H1 (cell line): Measurements from ENCODE around the gene MYOM3. TPM values are rescaled to one million over a fixed set of nuclear protein-coding genes. Genes with fewer than 3 reads are reported as not detected.

Experiments
- CTCF ChIA-PET: fragments of 300-600 bp; sonication (Branson Sonifier 250); formaldehyde crosslinking; loops from one replicate; lab custom pipeline; 2021; ENCODE audit not compliant: partially characterized antibody; lab: Charles Lee
- POLR2A ChIA-PET: fragments of 300-600 bp; sonication (Branson Sonifier 250); formaldehyde crosslinking; loops from one replicate; lab custom pipeline; 2021; ENCODE audit warnings: inconsistent platforms; ENCODE audit not compliant: partially characterized antibody; lab: Charles Lee
- DNase-seq, 2 experiments: peaks; one replicate each; pipeline versions ENCODE4 v3.0.0 to v3.0.0-alpha.2; 2010 to 2022; ENCODE audit warnings: low spot score in 2 of 2, low read depth in 1 of 2, mixed read lengths in 1 of 2
- FAIRE-seq: peaks from 2 replicates; lab custom pipeline; 2011; peaks lifted over from hg19 to GRCh38; lab: Jason Lieb, UNC
- H2AFZ ChIP-seq: 2 replicates; pipeline ENCODE4 v1.8.1; 2012; ENCODE audit warnings: low read length, inconsistent platforms
- H2AK5ac ChIP-seq: 2 replicates; pipeline ENCODE4 v1.6.1; 2013; ENCODE audit warnings: low read depth, low read length
- H2BK120ac ChIP-seq: replicated peaks from 2 replicates; pipeline ENCODE3; 2013; ENCODE audit warnings: low read depth, low read length, inconsistent platforms
- H2BK12ac ChIP-seq: 2 replicates; pipeline ENCODE4 v1.6.1; 2013; ENCODE audit warnings: low read depth, low read length
- H2BK15ac ChIP-seq: 2 replicates; pipeline ENCODE4 v1.6.1; 2013; ENCODE audit warnings: low read length
- H2BK20ac ChIP-seq: 2 replicates; pipeline ENCODE4 v1.6.1; 2013; ENCODE audit warnings: low read length
- H2BK5ac ChIP-seq: 2 replicates; pipeline ENCODE4 v1.6.1; 2013; ENCODE audit warnings: low read depth, low read length
- H3K14ac ChIP-seq: 2 replicates; pipeline ENCODE4 v1.6.1; 2013; ENCODE audit warnings: inconsistent platforms; ENCODE audit not compliant: insufficient read length
- H3K18ac ChIP-seq: 2 replicates; pipeline ENCODE4 v1.6.1; 2013; ENCODE audit warnings: low read length; ENCODE audit errors: extremely low read depth
- H3K23ac ChIP-seq: 2 replicates; pipeline ENCODE4 v1.6.1; 2013; ENCODE audit warnings: inconsistent platforms; ENCODE audit not compliant: insufficient read length
- H3K23me2 ChIP-seq: 2 replicates; pipeline ENCODE4 v1.6.1; 2013; ENCODE audit warnings: low read depth, low read length
- H3K27ac ChIP-seq: 2 replicates; pipeline ENCODE4 v1.6.1; 2011; ENCODE audit warnings: low read depth, low read length, inconsistent platforms
- H3K27me3 ChIP-seq, 4 experiments: replicated peaks in 1 of 4; 1 replicate in 1 of 4; 2 replicates in 3 of 4; pipeline versions ENCODE4 v1.6.1 to v1.8.1; 2011 to 2013; ENCODE audit warnings: low read length in 3 of 4, mild to moderate bottlenecking in 3 of 4, inconsistent platforms in 2 of 4, mixed read lengths in 2 of 4, moderate library complexity in 1 of 4; ENCODE audit not compliant: control insufficient read depth in 3 of 4, insufficient read depth in 3 of 4; ENCODE audit errors: extremely low read depth in 1 of 4
- H3K36me3 ChIP-seq, 4 experiments: 2 replicates each; pipeline versions ENCODE4 v1.6.1 to v1.8.1; 2011 to 2013; ENCODE audit warnings: mild to moderate bottlenecking in 4 of 4, low read length in 3 of 4, moderate library complexity in 2 of 4, control low read depth in 1 of 4, inconsistent platforms in 1 of 4; ENCODE audit not compliant: insufficient read depth in 4 of 4, control insufficient read depth in 2 of 4
- H3K4ac ChIP-seq: replicated peaks from 2 replicates; pipeline ENCODE3; 2013; ENCODE audit warnings: low read length, low read depth, mixed read lengths, inconsistent platforms; ENCODE audit not compliant: insufficient read length
- H3K4me1 ChIP-seq, 4 experiments: replicated peaks in 1 of 4; 1 replicate in 1 of 4; 2 replicates in 3 of 4; pipeline versions ENCODE4 v1.6.1 to v1.8.1; 2011 to 2013; ENCODE audit warnings: low read length in 3 of 4, inconsistent platforms in 2 of 4, mixed read lengths in 1 of 4; ENCODE audit not compliant: insufficient read depth in 4 of 4, control insufficient read depth in 3 of 4
- H3K4me2 ChIP-seq, 2 experiments: 2 replicates each; pipeline versions ENCODE4 v1.6.1 to v1.8.1; 2011 to 2013; ENCODE audit warnings: low read depth in 2 of 2, low read length in 2 of 2, control low read depth in 1 of 2, inconsistent platforms in 1 of 2, mild to moderate bottlenecking in 1 of 2; ENCODE audit not compliant: insufficient read depth in 1 of 2
- H3K4me3 ChIP-seq, 4 experiments: fragments of 200-600, 300-600 bp in 1 of 4; sonication (generic), shearing (Covaris generic), sonication (Bioruptor Twin) in 1 of 4; 2 replicates each; pipeline versions ENCODE4 v1.5.1 to v1.8.1; 2011 to 2016; ENCODE audit warnings: low read length in 4 of 4, low read depth in 3 of 4, control low read depth in 2 of 4, inconsistent platforms in 2 of 4, mild to moderate bottlenecking in 2 of 4, mixed read lengths in 1 of 4, moderate library complexity in 1 of 4; ENCODE audit not compliant: insufficient read depth in 2 of 4; ENCODE audit errors: extremely low read depth in 1 of 4
- H3K56ac ChIP-seq: replicated peaks from 2 replicates; pipeline ENCODE3; 2013; ENCODE audit warnings: low read depth, mild to moderate bottlenecking, mixed read lengths, low read length, inconsistent platforms; ENCODE audit not compliant: insufficient read length
- H3K79me1 ChIP-seq: 2 replicates; pipeline ENCODE4 v1.6.1; 2013; ENCODE audit warnings: low read depth, low read length, control low read depth
- H3K79me2 ChIP-seq, 2 experiments: 2 replicates each; pipeline versions ENCODE4 v1.6.1 to v1.8.1; 2012 to 2013; ENCODE audit warnings: low read length in 2 of 2, mild to moderate bottlenecking in 2 of 2, inconsistent platforms in 1 of 2; ENCODE audit not compliant: insufficient read depth in 2 of 2, control insufficient read depth in 1 of 2
- H3K9ac ChIP-seq, 4 experiments: replicated peaks in 1 of 4; 1 replicate in 1 of 4; 2 replicates in 3 of 4; pipeline versions ENCODE4 v1.6.1 to v1.8.1; 2011 to 2013; ENCODE audit warnings: low read depth in 3 of 4, low read length in 3 of 4, control low read depth in 2 of 4, mild to moderate bottlenecking in 2 of 4, moderate library complexity in 2 of 4, inconsistent platforms in 1 of 4; ENCODE audit errors: extremely low read depth in 1 of 4
- H3K9me3 ChIP-seq, 2 experiments: 2 replicates each; pipeline versions ENCODE4 v1.6.1 to v1.8.1; 2012 to 2013; ENCODE audit warnings: mild to moderate bottlenecking in 2 of 2, moderate library complexity in 2 of 2, control low read depth in 1 of 2, inconsistent platforms in 1 of 2, low read depth in 1 of 2, low read length in 1 of 2, mixed read lengths in 1 of 2; ENCODE audit not compliant: insufficient read depth in 2 of 2
- H4K20me1 ChIP-seq, 2 experiments: replicated peaks in 1 of 2; 2 replicates each; pipeline versions ENCODE3 to v1.8.1; 2011 to 2013; ENCODE audit warnings: inconsistent platforms in 2 of 2, low read length in 2 of 2, mild to moderate bottlenecking in 1 of 2; ENCODE audit not compliant: insufficient read depth in 2 of 2, control insufficient read depth in 1 of 2
- H4K5ac ChIP-seq: 2 replicates; pipeline ENCODE4 v1.6.1; 2013; ENCODE audit warnings: low read length, low read depth, mixed read lengths, inconsistent platforms; ENCODE audit not compliant: insufficient read length
- H4K8ac ChIP-seq: 2 replicates; pipeline ENCODE4 v1.8.0; 2013; ENCODE audit warnings: mild to moderate bottlenecking, moderate library complexity, low read length, inconsistent platforms; ENCODE audit not compliant: insufficient read depth; ENCODE audit errors: extremely low read depth
- H4K91ac ChIP-seq: replicated peaks from 2 replicates; pipeline ENCODE3; 2013; ENCODE audit warnings: low read length, mixed read lengths, inconsistent platforms; ENCODE audit not compliant: insufficient read length
- CBX8 ChIP-seq: fragments of 300-800, 300-1000 bp; sonication (generic); IDR thresholded peaks from 2 replicates; pipeline ENCODE4 v1.7.1; 2016; ENCODE audit warnings: low read depth, low read length, borderline replicate concordance
- CHD1 ChIP-seq: IDR thresholded peaks from 2 replicates; pipeline ENCODE4 v1.6.1; 2012; ENCODE audit warnings: low read depth, low read length, improper control_type of control experiment
- EP300 ChIP-seq, 2 experiments: IDR thresholded peaks; 1 replicate in 1 of 2; 2 replicates in 1 of 2; pipeline ENCODE4 v1.6.1; 2011 to 2012; ENCODE audit warnings: low read depth in 2 of 2, low read length in 2 of 2, mild to moderate bottlenecking in 2 of 2, borderline replicate concordance in 1 of 2, inconsistent platforms in 1 of 2, moderate library complexity in 1 of 2
- JUND ChIP-seq: IDR thresholded peaks from 2 replicates; pipeline ENCODE4 v1.6.1; 2011; ENCODE audit warnings: mild to moderate bottlenecking, improper control_type of control experiment, low read length
- KDM1A ChIP-seq: fragments of 200-600, 300-600 bp; sonication (generic); IDR thresholded peaks from 2 replicates; pipeline ENCODE4 v1.7.1; 2016; ENCODE audit warnings: mild to moderate bottlenecking, low read length, borderline replicate concordance
- SAP30 ChIP-seq: fragments of 300-600 bp; sonication (generic); IDR thresholded peaks from 2 replicates; pipeline ENCODE4 v1.7.1; 2012; ENCODE audit warnings: low read length, moderate library complexity, mild to moderate bottlenecking, inconsistent platforms; ENCODE audit not compliant: insufficient read depth, insufficient replicate concordance
- SIX5 ChIP-seq: IDR thresholded peaks from 2 replicates; pipeline ENCODE4 v1.6.1; 2011; ENCODE audit warnings: mild to moderate bottlenecking, low read depth, low read length
- SP2 ChIP-seq: IDR thresholded peaks from 2 replicates; pipeline ENCODE4 v1.6.1; 2012; ENCODE audit warnings: mild to moderate bottlenecking, low read length, inconsistent platforms
- SUZ12 ChIP-seq: fragments of 200-600 bp; sonication (generic); IDR thresholded peaks from 2 replicates; pipeline ENCODE4 v1.6.1; 2012; ENCODE audit warnings: mild to moderate bottlenecking, inconsistent platforms, low read length, moderate library complexity, mixed read lengths
- WGBS, 2 experiments: shearing (Covaris generic) in 1 of 2; methylation state at CpG; one replicate each; pipeline versions ENCODE4 v1.1.6 to v1.1.7; 2013 to 2015; ENCODE audit warnings: low lambda C conversion rate in 2 of 2, mixed read lengths in 2 of 2, inconsistent platforms in 1 of 2, low coverage in 1 of 2, missing lambda C conversion rate in 1 of 2; ENCODE audit not compliant: insufficient replicate concordance in 2 of 2, insufficient coverage in 1 of 2, insufficient read length in 1 of 2; ENCODE audit errors: extremely low coverage in 1 of 2, missing lambda C conversion rate in 1 of 2; 5-methylcytosine and 5-hydroxymethylcytosine counted together
- polyA plus RNA-seq, 7 experiments: library from polyadenylated mRNA; depleted of rRNA in 3 of 7; stranded (reverse) in 5 of 7; unstranded in 2 of 7; fragments of >200 nt in 5 of 7; fragments of 200-250 nt in 2 of 7; gene quantifications; 1 replicate in 5 of 7; 2 replicates in 1 of 7; 4 replicates in 1 of 7; pipeline versions ENCODE4 v1.2.1 to v1.2.3, GENCODE V29; 2011 to 2013; ENCODE audit warnings: missing spikeins in 2 of 7, mixed read lengths in 2 of 7
- total RNA-seq: library from RNA; stranded (reverse); fragmentation: NEBNext Ultra II Directional; extraction: Animal tissue kit (Norgen Biotek cat#: 25700); gene quantifications from 2 replicates; pipeline ENCODE4 v1.2.1, GENCODE V29; 2021

MYOM3 gene
- total and polyA plus RNA-seq, 2 of the 8 experiments (the other 6 are each of a cell fraction or from before 2014, with no cell fraction given): 0.08 to 0.09 TPM

GRCh38 chr1:24109686-24110475 is 2.1 kb downstream of the MYOM3 start:
- Histone ChIP-seq H3K4me3 (no peak overlapping the region), H2BK20ac (no peak overlapping the region), H3K14ac (no peak overlapping the region), H3K4me1 (peaks cover 2 to 10% (median 4%) of the 10 kb centered on the region in 4 experiments; a peak in 5 of 7 replicates), H3K4ac (no peak overlapping the region), H3K36me3 (no peaks in the 10 kb centered on the region), H2BK120ac (no peak overlapping the region), H3K27me3 (no peaks in the 10 kb centered on the region), H2BK15ac (no peak overlapping the region), H3K23me2 (no peaks in the 10 kb centered on the region; the same call in 1 of the 2 replicates), H3K27ac (no peak overlapping the region), H3K23ac (no peak overlapping the region), H3K9me3 (no peaks in the 10 kb centered on the region), H3K79me2 (no peaks in the 10 kb centered on the region), H2BK12ac (no peak overlapping the region), H3K4me2 (no peak overlapping the region), H3K79me1 (no peaks in the 10 kb centered on the region), H3K56ac (no peak overlapping the region), H2AFZ (no peak overlapping the region), H4K91ac (no peak overlapping the region), H2BK5ac (no peak overlapping the region), H3K18ac (no peak overlapping the region), H2AK5ac (no peak overlapping the region), H3K9ac (no peak overlapping the region), H4K8ac (peak overlapping the region; percentile 42), H4K5ac (no peak overlapping the region), H4K20me1 (no peaks in the 10 kb centered on the region)
- DNase-seq (no peak), FAIRE-seq (no peak)
- POLR2A ChIA-PET: interaction anchor here (0.8 to 1.3 kb wide), 2 partner anchors 11 to 41 kb away, joined by 3 to 4 read pairs; no protein-coding TSS in a partner anchor
- CTCF ChIA-PET: interaction anchor here (1.0 to 6.8 kb wide), 2 partner anchors 16 to 26 kb away, joined by 3 to 35 read pairs; no protein-coding TSS in a partner anchor
- 86% methylated on average over 15 of the region's 15 CpGs; no CpG with 5 or more reads in 1 of the 2 experiments for WGBS, 2 experiments
- TF ChIP-seq KDM1A (no peak), SIX5 (no peak), SP2 (no peak), SUZ12 (no peak), CHD1 (no peak), EP300 (IDR thresholded peaks at IDR 0.05; ENCODE audit: borderline replicate concordance in 1 of 2, low read depth in 2 of 2, low read length in 2 of 2) (no peak), SAP30 (no peak), CBX8 (no peak), JUND (no peak)
